Panc1 (cell line): ENCODE measurements around the gene E2F6. TPM values are rescaled to one million over a fixed set of nuclear protein-coding genes. Genes with fewer than 3 reads are reported as not detected.

Experiments used
- ATAC-seq: fragments of 200-7000 bp; cut with Tn5 transposase; 2 replicates; pipeline ENCODE4 v1.9.1; 2020; ENCODE audit warnings: mild to moderate bottlenecking, moderate library complexity
- BruUV-seq: library from RNA; stranded (reverse); fragments of 400-500 nt; replicated peaks from 2 replicates; lab custom pipeline; 2021; lab: Mats Ljungman, UMichigan
- CTCF ChIA-PET: fragments of 300-600 bp; sonication (Branson Sonifier 250); formaldehyde crosslinking; loops from one replicate; lab custom pipeline; 2022; ENCODE audit warnings: antibody characterized with exemption; lab: Charles Lee
- POLR2A ChIA-PET: fragments of 300-600 bp; sonication (Branson Sonifier 250); formaldehyde crosslinking; loops from one replicate; lab custom pipeline; 2022; ENCODE audit warnings: antibody characterized with exemption; lab: Charles Lee
- DNase-seq: peaks from one replicate; pipeline ENCODE4 v3.0.0-alpha.2; 2010; ENCODE audit warnings: low read depth, low spot score
- H3K27ac ChIP-seq: 2 replicates; pipeline ENCODE4 v1.5.1; 2011; ENCODE audit warnings: mild to moderate bottlenecking, low read length, inconsistent platforms
- H3K27me3 ChIP-seq: fragments of 200-500 bp; sonication (Bioruptor generic); 2 replicates; pipeline ENCODE4 v1.6.0; 2014; ENCODE audit warnings: low read length, inconsistent platforms; ENCODE audit not compliant: control insufficient read depth, insufficient read depth
- H3K36me3 ChIP-seq: fragments of 200-500 bp; sonication (Bioruptor generic); 2 replicates; pipeline ENCODE4 v1.5.1; 2014; ENCODE audit warnings: inconsistent platforms, mild to moderate bottlenecking, low read length, moderate library complexity; ENCODE audit not compliant: control insufficient read depth, insufficient read depth
- H3K4me1 ChIP-seq: 2 replicates; pipeline ENCODE4 v1.5.1; 2011; ENCODE audit warnings: inconsistent platforms, mild to moderate bottlenecking, low read length, moderate library complexity; ENCODE audit not compliant: control insufficient read depth, insufficient read depth
- H3K4me3 ChIP-seq, 2 experiments: 2 replicates each; pipeline ENCODE4 v1.5.1; 2011 to 2012; ENCODE audit warnings: low read depth in 2 of 2, low read length in 2 of 2, mild to moderate bottlenecking in 2 of 2, inconsistent platforms in 1 of 2, moderate library complexity in 1 of 2
- H3K9me3 ChIP-seq: fragments of 200-500 bp; sonication (Bioruptor generic); 2 replicates; pipeline ENCODE4 v1.5.1; 2014; ENCODE audit warnings: low read depth, mild to moderate bottlenecking, inconsistent platforms, low read length, moderate library complexity; ENCODE audit not compliant: control insufficient read depth, insufficient read depth
- POLR2AphosphoS5 ChIP-seq: IDR thresholded peaks from 2 replicates; pipeline ENCODE4 v1.6.1; 2012; ENCODE audit warnings: mild to moderate bottlenecking, low read depth, low read length, moderate library complexity
- SIN3A ChIP-seq: IDR thresholded peaks from 2 replicates; pipeline ENCODE4 v1.6.1; 2012; ENCODE audit warnings: low read depth, mild to moderate bottlenecking, low read length, moderate library complexity, borderline replicate concordance; ENCODE audit not compliant: insufficient read depth
- TCF7L2 ChIP-seq: IDR thresholded peaks from 2 replicates; pipeline ENCODE4 v1.6.1; 2011; ENCODE audit warnings: mild to moderate bottlenecking, low read depth, low read length, inconsistent platforms
- in situ Hi-C: cut with HindIII; loops from 2 replicates; pipeline ENCODE4 v1.10.0; 2016; ENCODE audit warnings: low sequenced_read_pairs, low pct_unique_long_range_greater_than_20kb
- intact Hi-C: fragments of 100-400 bp; cut with micrococcal nuclease; formaldehyde crosslinking; loops from one replicate; pipeline ENCODE4 v1.10.0; 2022; ENCODE audit not compliant: unreplicated experiment
- total RNA-seq: library from RNA; stranded (reverse); gene quantifications from one replicate; pipeline ENCODE4 v1.2.1, GENCODE V29; 2021; ENCODE audit not compliant: unreplicated experiment
- TF ChIP-seq, protein P1 (sequence below), 2 experiments: IDR thresholded peaks; 2 replicates each; pipeline ENCODE4 v1.6.1; 2011 to 2012; ENCODE audit warnings: low read depth in 2 of 2, control low read depth in 1 of 2, low read length in 1 of 2, mild to moderate bottlenecking in 1 of 2, moderate library complexity in 1 of 2; ENCODE audit not compliant: insufficient read depth in 1 of 2
- TF ChIP-seq, protein P2 (sequence below): fragments of 450-650 bp; IDR thresholded peaks from 2 replicates; pipeline ENCODE4 v1.5.1; 2017; ENCODE audit warnings: mild to moderate bottlenecking

The E2F6 gene
- total RNA-seq, 1 experiment from 2014 or later = 23.9 TPM

DNA sequence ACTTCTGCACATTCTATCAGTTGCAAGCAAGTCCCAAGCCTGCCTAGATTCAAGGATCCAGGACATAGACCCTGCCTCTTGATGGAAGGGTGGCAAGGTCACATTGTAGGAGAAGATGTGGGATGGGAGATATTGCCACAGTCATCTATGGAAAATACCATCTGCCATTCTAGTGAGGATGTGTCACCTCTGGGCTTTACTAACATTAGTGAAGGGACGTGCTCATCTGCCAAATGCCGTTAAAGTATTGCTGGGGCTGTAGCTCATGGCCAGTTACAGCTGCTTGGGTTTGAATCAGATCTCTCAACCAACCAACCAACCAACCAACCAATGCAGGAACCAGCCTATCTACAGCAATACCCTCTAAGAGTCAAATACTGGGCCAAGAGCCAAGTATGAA is 49.0 kb downstream of the E2F6 start:
- Histone ChIP-seq H3K9me3 (no peaks in the 10 kb centered on the region), H3K4me1 (peaks cover 4% of the 10 kb centered on the region; the same call in 1 of the 2 replicates), H3K36me3 (no peaks in the 10 kb centered on the region), H3K4me3 (no peak overlapping the region), H3K27ac (no peak overlapping the region), H3K27me3 (no peaks in the 10 kb centered on the region)
- no peak for DNase-seq
- POLR2A ChIA-PET = interaction anchor here (0.6 kb wide), 1 partner anchor 648 kb away, joined by 6 read pairs; no protein-coding TSS in a partner anchor
- CTCF ChIA-PET = no interaction called here
- TF ChIP-seq SIN3A = no peak
- TF ChIP-seq, protein P1, sequence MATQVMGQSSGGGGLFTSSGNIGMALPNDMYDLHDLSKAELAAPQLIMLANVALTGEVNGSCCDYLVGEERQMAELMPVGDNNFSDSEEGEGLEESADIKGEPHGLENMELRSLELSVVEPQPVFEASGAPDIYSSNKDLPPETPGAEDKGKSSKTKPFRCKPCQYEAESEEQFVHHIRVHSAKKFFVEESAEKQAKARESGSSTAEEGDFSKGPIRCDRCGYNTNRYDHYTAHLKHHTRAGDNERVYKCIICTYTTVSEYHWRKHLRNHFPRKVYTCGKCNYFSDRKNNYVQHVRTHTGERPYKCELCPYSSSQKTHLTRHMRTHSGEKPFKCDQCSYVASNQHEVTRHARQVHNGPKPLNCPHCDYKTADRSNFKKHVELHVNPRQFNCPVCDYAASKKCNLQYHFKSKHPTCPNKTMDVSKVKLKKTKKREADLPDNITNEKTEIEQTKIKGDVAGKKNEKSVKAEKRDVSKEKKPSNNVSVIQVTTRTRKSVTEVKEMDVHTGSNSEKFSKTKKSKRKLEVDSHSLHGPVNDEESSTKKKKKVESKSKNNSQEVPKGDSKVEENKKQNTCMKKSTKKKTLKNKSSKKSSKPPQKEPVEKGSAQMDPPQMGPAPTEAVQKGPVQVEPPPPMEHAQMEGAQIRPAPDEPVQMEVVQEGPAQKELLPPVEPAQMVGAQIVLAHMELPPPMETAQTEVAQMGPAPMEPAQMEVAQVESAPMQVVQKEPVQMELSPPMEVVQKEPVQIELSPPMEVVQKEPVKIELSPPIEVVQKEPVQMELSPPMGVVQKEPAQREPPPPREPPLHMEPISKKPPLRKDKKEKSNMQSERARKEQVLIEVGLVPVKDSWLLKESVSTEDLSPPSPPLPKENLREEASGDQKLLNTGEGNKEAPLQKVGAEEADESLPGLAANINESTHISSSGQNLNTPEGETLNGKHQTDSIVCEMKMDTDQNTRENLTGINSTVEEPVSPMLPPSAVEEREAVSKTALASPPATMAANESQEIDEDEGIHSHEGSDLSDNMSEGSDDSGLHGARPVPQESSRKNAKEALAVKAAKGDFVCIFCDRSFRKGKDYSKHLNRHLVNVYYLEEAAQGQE (IDR thresholded peaks at IDR 0.05; ENCODE audit: insufficient read depth in 1 of 2, low read depth in 2 of 2, low read length in 1 of 2) = no peak
- in situ Hi-C loops (no loop called here), intact Hi-C loops (no loop called here)
- no TSS peak for BruUV-seq
- no peak for ATAC-seq

DNA sequence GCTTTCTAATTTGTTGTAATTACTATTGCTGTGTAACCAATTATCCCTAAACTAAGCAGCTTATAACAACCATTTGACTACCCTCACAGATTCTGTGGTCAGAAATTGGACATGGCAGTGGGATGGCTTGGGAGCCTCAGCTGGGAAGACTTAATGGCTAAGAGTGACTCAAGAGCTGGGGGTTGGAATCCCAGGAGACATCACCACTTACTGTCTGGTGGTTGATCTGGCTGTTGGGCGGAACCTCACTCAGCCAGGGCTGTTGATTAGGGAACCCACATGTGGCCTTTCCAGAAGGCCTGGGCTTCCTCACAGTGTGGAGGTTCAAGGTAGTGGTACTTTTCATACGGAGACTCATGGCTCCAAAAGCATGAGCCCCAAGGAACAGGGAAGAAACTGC is 49.8 kb downstream of the E2F6 start:
- BruUV-seq = no TSS peak
- in situ Hi-C loops (no loop called here), intact Hi-C loops (no loop called here)
- DNase-seq (no peak), ATAC-seq (no peak)
- Histone ChIP-seq H3K4me3 (no peak overlapping the region), H3K36me3 (no peaks in the 10 kb centered on the region), H3K9me3 (no peaks in the 10 kb centered on the region), H3K27me3 (no peaks in the 10 kb centered on the region), H3K27ac (no peak overlapping the region), H3K4me1 (peaks cover 9% of the 10 kb centered on the region; the same call in 1 of the 2 replicates)
- no peak for TF ChIP-seq SIN3A
- no peak for TF ChIP-seq POLR2AphosphoS5
- TF ChIP-seq, protein P2, sequence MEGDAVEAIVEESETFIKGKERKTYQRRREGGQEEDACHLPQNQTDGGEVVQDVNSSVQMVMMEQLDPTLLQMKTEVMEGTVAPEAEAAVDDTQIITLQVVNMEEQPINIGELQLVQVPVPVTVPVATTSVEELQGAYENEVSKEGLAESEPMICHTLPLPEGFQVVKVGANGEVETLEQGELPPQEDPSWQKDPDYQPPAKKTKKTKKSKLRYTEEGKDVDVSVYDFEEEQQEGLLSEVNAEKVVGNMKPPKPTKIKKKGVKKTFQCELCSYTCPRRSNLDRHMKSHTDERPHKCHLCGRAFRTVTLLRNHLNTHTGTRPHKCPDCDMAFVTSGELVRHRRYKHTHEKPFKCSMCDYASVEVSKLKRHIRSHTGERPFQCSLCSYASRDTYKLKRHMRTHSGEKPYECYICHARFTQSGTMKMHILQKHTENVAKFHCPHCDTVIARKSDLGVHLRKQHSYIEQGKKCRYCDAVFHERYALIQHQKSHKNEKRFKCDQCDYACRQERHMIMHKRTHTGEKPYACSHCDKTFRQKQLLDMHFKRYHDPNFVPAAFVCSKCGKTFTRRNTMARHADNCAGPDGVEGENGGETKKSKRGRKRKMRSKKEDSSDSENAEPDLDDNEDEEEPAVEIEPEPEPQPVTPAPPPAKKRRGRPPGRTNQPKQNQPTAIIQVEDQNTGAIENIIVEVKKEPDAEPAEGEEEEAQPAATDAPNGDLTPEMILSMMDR = no peak
- ChIA-PET POLR2A (interaction anchor here (0.6 kb wide), 2 partner anchors 181 to 647 kb away, joined by 3 to 6 read pairs; no protein-coding TSS in a partner anchor), CTCF (no interaction called here)

DNA sequence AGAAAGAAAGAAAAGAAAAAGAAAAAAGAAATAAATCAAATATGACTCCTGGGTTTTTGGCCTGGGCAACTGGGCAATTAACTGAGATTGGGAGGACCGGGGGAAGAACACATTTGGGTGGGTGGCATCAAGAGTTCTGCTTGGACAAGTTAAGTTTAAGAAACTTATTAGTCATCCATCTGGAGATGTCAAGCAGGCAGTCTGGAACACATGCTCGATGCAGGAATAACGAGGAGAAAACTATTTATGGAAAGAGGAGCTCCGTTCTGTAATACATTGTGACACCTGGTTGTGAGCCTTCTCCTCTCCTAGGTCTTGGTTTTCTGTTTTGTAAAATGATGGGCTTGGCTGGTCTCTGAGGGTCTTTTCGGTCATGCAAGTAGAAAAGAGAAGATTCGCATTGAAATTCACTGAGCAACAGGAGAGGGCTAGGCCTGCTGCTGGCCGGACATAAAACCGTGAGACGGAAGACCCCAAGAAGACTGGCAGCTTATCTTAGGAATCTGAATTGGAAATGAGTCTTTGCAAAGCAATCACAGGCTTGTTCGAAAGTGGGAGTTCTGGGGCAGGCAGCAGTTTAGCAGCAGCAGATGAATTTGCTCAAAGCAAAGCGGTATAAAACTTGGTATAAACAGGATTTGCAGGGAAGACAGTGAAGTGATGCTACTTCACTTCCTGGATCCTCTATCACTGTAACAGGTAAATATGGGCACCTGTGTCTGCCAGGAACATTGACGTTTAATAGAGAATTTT is 51.4 kb downstream of the E2F6 start:
- Histone ChIP-seq H3K27me3 (no peaks in the 10 kb centered on the region), H3K27ac (no peak overlapping the region), H3K9me3 (no peaks in the 10 kb centered on the region), H3K4me3 (no peak overlapping the region), H3K36me3 (no peaks in the 10 kb centered on the region), H3K4me1 (peaks cover 9% of the 10 kb centered on the region; the same call in 1 of the 2 replicates)
- intact Hi-C loops (loop anchor here (5.0 kb wide), 2 partner anchors 72 to 182 kb away; partner anchors contain the start of gene ROCK2), in situ Hi-C loops (no loop called here)
- TF ChIP-seq POLR2AphosphoS5 (no peak), SIN3A (no peak), TCF7L2 (no peak)
- TF ChIP-seq, protein P1 (IDR thresholded peaks at IDR 0.05; ENCODE audit: insufficient read depth in 1 of 2, low read depth in 2 of 2, low read length in 1 of 2) = no peak
- TF ChIP-seq, protein P2 = no peak
- DNase-seq = no peak
- BruUV-seq = no TSS peak
- ChIA-PET CTCF (interaction anchor here (0.6 kb wide), 1 partner anchor 57 kb away, joined by 3 read pairs; no protein-coding TSS in a partner anchor), POLR2A (interaction anchor here (0.7 kb wide), 1 partner anchor 11 kb away, joined by 6 read pairs; no protein-coding TSS in a partner anchor)
- no peak for ATAC-seq
